ENCODE data around the gene SMYD3. TPM values are rescaled to one million over a fixed set of nuclear protein-coding genes. Genes with fewer than 3 reads are reported as not detected.

Gene SMYD3
- total RNA-seq, 1 experiment from 2014 or later = 25.5 TPM

GRCh38 chr1:246136477-246136876, 370.6 kb downstream of the SMYD3 start:
- H3K4me2 ChIP-seq (ENCODE audit: insufficient read depth, insufficient read length, low read length) = no peak overlapping the region
- DNase-seq = no peak
- H4K20me1 ChIP-seq (ENCODE audit: control insufficient read depth, insufficient read depth, insufficient read length) = no peaks in the 10 kb centered on the region
- Mint-ChIP-seq H3K27me3 (ENCODE audit: low read depth) (no peaks in the 10 kb centered on the region), H3K27ac (no peak overlapping the region), H3K36me3 (ENCODE audit: insufficient read depth in 1 of 3, low read depth in 3 of 3) (no peaks in the 10 kb centered on the region), H3K4me3 (no peak overlapping the region), H3K9me3 (no peaks in the 10 kb centered on the region), H3K4me1 (peaks cover 0 to 4% of the 10 kb centered on the region in 2 experiments; a peak in 1 of 4 replicates)
- no peak overlapping the region for H3K9ac ChIP-seq (ENCODE audit: extremely low read depth, insufficient read length, low read length)
- no peaks in the 10 kb centered on the region for H3K4me1 ChIP-seq (ENCODE audit: insufficient read depth, low read length)
- no peaks in the 10 kb centered on the region for H3K27me3 ChIP-seq (ENCODE audit: insufficient read depth, low read length)
- no peaks in the 10 kb centered on the region for H3K79me1 ChIP-seq (ENCODE audit: insufficient read depth, low read depth, low read length, poor library complexity, severe bottlenecking)
- no peak overlapping the region for H3K27ac ChIP-seq (ENCODE audit: insufficient read length, low read depth, low read length)
- H2BK120ac ChIP-seq (ENCODE audit: low read depth, low read length, poor library complexity, severe bottlenecking) = no peak overlapping the region
- H3T11ph ChIP-seq (ENCODE audit: low read length) = no peak overlapping the region
- no peak overlapping the region for H3K23ac ChIP-seq (ENCODE audit: insufficient read length, low read depth, low read length)
- no peak overlapping the region for H3K56ac ChIP-seq (ENCODE audit: insufficient read length, low read depth, low read length)
- no peak overlapping the region for H4K5ac ChIP-seq (ENCODE audit: insufficient read length, low read depth, low read length)
- no peak overlapping the region for H2AK5ac ChIP-seq (ENCODE audit: insufficient read length, low read length)
- H4K8ac ChIP-seq (replicated peaks; ENCODE audit: insufficient read length, low read depth, low read length) = no peak overlapping the region
- no peak overlapping the region for H3K14ac ChIP-seq (ENCODE audit: insufficient read depth, low read length)
- H2BK5ac ChIP-seq (ENCODE audit: insufficient read length, low read length) = no peak overlapping the region
- no peak overlapping the region for H3K4ac ChIP-seq (ENCODE audit: low read depth, low read length)
- H3K23me2 ChIP-seq (ENCODE audit: insufficient read length, low read depth, low read length, poor library complexity, severe bottlenecking) = no peaks in the 10 kb centered on the region
- H2BK12ac ChIP-seq (ENCODE audit: insufficient read length, low read depth, low read length) = no peak overlapping the region
- H2AFZ ChIP-seq (ENCODE audit: low read length) = no peak overlapping the region
- no peaks in the 10 kb centered on the region for H3K9me3 ChIP-seq (ENCODE audit: control insufficient read depth, low read depth, low read length)
- no peak for TF ChIP-seq CTCF (conservative IDR thresholded peaks at IDR 0.05)
- no peak overlapping the region for H4K91ac ChIP-seq (ENCODE audit: insufficient read length, low read depth, low read length)
- no peaks in the 10 kb centered on the region for H3K79me2 ChIP-seq (ENCODE audit: insufficient read depth, low read length)
- no peak overlapping the region for H3K18ac ChIP-seq (ENCODE audit: insufficient read length, low read depth, low read length)
- no peak overlapping the region for H2BK15ac ChIP-seq (ENCODE audit: low read depth, low read length)
- no peak overlapping the region for H2BK20ac ChIP-seq (ENCODE audit: low read depth, low read length, poor library complexity, severe bottlenecking)

Data from H9 (cell line).